NCI-H1105 treated with DMSO at 0.1 percent for 48 hours (cell line): ENCODE measurements around the gene DCAF11.
A peak's percentile ranks its signal among the peaks of the same experiment; 100 is the strongest.
"Not testable (repeated sequence)": the region's sequence is repeated elsewhere in the genome, so short reads cannot be mapped to it uniquely, and the experiment has no call there.

Experiments
- DNase-seq: peaks from one replicate; lab custom pipeline; 2025; lab: John Stamatoyannopoulos, UW

The DCAF11 gene

DNA sequence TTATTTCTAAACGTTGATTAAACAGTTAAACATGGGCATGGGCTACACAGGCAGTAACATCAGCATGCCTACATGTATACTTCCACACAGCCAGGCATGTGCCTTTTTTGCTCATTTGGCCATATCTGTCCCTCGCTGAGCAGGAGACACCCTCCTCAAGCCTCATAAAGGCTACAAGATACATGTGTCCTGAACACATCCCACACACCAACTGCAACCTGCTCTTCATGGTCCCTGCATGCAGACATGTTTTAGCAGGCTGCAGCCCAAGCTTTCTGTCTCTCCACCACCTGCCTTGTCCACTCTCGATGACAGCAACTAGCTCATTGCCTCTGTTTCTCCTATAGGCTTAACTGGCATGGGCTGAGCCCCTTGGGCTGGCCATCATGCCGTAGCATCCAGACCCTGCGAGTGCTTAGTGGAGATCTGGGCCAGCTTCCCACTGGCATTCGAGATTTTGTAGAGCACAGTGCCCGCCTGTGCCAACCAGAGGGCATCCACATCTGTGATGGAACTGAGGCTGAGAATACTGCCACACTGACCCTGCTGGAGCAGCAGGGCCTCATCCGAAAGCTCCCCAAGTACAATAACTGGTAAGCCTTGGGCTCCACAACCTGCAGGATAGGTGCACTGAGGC is 17.9 kb upstream of the DCAF11 start:
- DNase-seq, result no peak

DNA sequence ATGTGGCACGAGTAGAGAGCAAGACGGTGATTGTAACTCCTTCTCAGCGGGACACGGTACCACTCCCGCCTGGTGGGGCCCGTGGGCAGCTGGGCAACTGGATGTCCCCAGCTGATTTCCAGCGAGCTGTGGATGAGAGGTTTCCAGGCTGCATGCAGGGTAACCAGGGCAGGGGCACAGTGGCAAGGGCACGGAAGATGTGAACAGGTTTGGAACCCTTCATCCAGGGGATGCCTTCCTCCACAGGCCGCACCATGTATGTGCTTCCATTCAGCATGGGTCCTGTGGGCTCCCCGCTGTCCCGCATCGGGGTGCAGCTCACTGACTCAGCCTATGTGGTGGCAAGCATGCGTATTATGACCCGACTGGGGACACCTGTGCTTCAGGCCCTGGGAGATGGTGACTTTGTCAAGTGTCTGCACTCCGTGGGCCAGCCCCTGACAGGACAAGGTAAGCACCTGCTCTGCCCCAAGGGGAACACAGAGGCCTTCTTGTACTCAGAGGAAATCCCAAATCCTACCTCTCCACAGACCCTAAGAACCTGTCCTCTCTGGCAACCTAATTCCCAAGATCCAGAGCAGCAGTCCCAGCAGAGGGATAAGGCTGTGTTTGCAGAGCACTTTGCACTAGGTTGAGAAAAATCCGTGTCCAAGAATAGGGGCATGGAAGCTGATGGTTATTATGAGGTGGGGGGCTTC is 16.2 kb upstream of the DCAF11 start:
- DNase-seq, result no peak

GRCh38 chr14:24098927-24099813 is 15.4 kb upstream of the DCAF11 start:
- no peak for DNase-seq

- DNase-seq, result no peak
Measured at GRCh38 chr14:24100197-24100981, 14.2 kb upstream of the DCAF11 start.

DNA sequence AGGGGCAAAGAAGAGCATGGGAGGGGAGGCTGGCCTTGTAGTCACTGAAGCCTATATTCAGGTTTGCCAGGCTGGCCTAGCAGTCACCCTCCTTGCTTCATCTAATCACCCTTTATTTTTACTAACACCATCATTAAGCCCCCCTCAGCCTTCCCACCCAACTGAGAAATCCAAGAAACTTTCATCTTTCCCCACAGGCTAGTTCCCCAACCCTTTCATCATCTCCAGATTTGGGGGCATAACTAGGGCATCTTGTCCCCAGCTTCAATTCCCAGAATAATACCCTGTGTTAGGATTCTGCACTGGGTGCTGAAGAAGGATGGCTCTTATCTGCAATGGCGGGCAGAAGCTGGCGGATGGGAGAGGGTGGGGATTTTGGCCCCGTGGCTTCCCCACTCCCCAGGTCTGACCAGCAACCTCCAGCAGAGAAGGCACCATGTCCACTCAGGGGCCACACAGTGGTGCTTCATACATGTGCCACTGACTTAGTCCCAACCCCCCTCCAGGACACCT is 13.5 kb upstream of the DCAF11 start:
- DNase-seq, result no peak

GRCh38 chr14:24102357-24103048 is 12.1 kb upstream of the DCAF11 start:
- no peak for DNase-seq

GRCh38 chr14:24103451-24103850 is 11.1 kb upstream of the DCAF11 start:
- DNase-seq, result no peak

GRCh38 chr14:24105609-24106239 is 8.9 kb upstream of the DCAF11 start:
- DNase-seq, result not testable (repeated sequence)

DNA sequence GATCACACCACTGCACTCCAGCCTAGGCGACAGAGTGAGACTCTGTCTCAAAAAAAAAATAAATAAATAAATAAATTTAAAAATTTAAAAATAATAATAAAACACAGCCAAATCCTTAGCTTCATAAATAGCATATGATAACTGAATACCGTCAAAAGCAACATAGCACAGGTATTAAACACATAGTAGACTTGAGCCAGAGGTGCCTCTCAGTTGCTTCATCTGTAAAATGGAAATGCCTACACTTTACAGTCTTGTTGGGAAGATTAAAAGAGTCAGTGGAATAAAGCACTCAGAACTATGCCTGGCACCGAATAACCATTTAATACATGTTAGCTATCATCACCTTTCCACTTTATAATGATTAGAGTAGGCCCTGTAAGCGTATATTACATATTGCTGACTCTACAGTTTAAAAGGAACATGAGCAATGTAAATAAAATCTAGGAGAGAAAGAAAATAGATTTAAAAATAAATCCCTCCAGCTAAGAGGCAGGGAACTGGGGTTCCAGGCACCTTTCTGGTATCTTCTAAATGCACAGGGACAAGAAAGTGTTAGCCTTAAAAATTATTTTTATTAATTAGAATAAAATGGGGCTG is 7.8 kb upstream of the DCAF11 start:
- no peak for DNase-seq

- no peak for DNase-seq
Measured at GRCh38 chr14:24108336-24108874, 6.2 kb upstream of the DCAF11 start.

DNA sequence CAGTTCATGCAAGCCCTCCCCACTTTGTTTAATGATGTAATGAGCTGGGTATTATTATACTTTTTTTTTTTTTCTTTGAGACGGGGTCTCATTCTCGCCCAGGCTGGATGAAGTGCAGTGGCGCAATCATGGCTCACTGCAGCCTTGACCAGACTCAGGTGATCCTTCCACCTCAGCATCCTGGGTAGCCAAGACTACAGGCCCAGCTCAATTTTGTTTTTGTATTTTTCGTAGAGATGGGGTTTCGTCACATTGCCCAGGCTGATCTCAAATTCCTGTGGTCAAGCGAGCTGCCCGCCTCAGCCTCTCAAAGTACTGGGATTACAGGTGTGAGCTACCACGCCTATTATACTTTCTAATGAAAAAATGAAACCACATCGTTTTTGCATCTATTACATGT is 4.5 kb upstream of the DCAF11 start:
- DNase-seq, result no peak

- DNase-seq, result no peak
Measured at GRCh38 chr14:24110523-24110922, 4.1 kb upstream of the DCAF11 start.

DNA sequence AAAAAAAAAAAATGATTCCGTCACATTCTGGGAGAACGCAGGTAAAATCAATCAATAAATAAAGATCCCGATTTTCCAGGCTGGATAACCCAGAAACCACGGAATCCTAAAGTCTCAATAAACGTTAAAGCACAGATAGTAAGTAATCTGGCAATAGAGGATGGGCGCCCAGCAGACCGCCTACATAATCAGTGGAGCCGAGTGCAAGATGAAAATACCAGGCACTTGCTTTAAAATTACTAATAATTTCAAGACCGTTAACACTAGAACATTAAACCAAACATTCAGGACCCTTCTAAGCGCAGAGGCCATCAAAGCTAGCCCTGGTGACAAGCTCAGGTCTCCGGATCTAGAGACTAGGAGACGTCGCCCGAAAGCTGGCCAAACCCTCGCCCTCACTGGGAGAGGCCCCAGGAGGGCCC is 1.2 kb upstream of the DCAF11 start:
- DNase-seq, result no peak

DNA sequence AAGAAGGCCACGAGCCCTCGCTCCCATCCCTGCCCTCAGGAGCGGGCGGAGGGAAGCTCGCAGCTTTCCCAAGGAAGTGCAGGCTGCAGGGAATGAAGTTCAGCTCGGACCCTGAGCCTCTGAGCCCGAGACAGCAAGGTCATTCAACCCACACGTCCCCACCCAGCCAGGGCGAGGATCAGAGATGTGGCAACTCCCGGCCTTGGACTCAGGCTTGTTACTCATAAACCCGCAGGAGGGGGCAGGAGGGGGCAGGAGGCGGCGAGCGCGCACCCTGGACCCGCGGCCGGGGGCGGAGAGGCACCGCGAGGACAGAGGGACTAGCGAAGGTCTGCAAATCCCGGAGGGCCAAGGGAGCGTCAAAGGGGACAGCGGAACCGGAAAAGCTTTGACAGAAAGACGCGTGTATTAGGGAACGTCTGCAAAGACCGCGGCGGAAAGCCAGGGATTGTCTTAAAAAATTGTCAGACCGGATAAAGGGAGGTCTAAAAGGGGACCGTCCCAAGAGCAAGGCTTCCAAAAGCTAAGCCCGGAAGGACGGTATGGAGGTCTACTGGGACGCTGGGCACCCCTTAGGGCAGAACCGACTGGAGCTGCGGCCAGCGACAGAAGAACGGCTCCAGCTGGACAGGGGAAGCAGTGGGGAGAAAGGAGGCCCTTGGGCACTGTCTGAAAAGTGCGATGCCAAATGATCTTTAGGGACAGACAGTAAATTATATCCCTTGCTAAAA is 611 bp upstream of the DCAF11 start:
- DNase-seq, result peak; percentile 92

DNA sequence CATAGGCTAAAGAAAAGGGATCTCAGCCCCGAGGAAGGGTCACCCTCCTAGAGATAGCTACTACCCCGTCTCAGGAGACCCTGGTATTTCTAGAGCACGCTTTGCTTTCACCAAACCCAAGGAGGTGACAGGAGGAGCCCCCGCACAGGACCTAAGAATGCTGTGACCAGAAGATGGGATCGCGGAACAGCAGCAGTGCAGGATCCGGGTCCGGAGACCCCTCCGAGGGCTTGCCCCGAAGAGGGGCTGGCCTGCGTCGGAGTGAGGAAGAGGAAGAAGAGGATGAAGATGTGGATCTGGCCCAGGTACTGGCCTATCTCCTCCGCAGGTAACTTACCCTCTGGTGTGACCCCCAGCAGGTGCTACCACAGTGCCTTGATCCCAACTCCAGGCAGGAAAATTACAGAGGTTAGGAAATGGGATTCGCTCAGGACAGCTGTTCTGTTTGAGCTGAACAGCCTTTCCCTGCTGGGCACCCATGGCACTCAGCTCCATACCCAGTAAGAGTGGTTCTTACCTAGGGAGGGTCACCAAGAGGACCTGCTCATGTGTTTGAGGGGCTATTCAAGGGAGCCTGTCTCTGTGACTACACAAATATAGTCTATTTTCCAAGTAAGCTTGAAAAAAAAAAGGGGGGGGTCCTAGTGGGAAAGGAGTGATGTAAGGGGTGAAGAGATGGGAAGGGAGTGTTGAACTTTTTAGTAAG is 998 bp downstream of the DCAF11 start:
- DNase-seq, result no peak

DNA sequence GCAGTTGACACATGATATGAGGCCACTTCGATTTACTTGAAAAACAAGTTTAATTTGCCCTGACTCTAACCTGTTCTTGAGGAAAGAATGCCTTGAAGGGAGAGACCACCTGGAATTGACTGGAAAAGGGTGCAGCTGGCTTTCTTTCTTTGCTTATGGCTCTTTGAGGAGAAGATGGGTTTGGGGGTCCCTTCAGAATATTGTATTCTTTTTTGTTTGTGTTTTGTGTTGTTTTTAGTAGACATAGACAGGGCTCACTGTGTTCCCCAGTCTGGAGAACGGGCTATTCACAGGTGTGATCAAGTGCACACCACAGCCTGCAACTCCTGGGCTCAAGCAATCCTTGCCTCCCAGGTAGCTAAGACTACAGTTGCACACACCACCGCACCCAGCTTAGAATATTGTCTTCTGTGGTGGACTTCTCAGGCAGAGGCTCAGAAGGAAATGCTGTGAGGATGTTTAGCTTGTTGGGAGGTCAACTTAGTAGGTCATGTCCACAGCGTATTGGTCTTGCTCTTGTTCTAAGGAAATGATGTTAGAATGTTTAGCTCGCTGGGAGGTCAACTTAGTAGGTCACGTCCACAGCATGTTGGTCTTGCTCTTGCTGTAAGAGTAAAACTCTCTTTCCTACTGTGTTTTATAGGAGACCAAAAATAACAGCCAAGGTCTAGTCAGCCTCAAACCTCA is 1.7 kb downstream of the DCAF11 start:
- no peak for DNase-seq

- no peak for DNase-seq
Measured at GRCh38 chr14:24117179-24117578, 2.6 kb downstream of the DCAF11 start.

DNA sequence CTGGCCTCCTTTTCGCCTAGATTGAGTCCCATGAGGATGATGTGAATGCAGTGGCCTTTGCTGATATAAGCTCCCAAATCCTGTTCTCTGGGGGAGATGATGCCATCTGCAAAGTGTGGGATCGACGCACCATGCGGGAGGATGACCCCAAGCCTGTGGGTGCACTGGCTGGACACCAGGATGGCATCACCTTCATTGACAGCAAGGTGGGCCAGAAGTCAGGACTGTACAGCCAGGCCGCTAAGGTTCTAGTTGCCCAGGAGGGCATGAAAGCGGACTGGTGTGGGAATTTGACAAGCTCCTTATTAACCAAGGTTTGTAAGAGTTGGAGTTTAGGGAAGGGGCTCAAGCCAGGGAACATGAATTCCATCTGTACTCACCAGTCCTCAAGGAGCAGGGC is 5.1 kb downstream of the DCAF11 start:
- no peak for DNase-seq
